Trophoblast cell (in vitro differentiated cells and primary cell): ENCODE measurements around the gene HTR6.

Experiments
- DNase-seq, 2 donors: peaks; one replicate each; pipeline ENCODE4 v3.0.0-alpha.2; 2016
- H2AFZ ChIP-seq: 2 replicates; pipeline ENCODE4 v1.6.1; 2013; ENCODE audit warnings: low read length, moderate library complexity, mild to moderate bottlenecking; ENCODE audit not compliant: insufficient read depth, poor library complexity
- H2AK5ac ChIP-seq: 2 replicates; pipeline ENCODE4 v1.6.1; 2013; ENCODE audit warnings: mild to moderate bottlenecking, low read length
- H2BK120ac ChIP-seq: 2 replicates; pipeline ENCODE4 v1.6.1; 2013; ENCODE audit warnings: low read length, mild to moderate bottlenecking, moderate library complexity; ENCODE audit not compliant: insufficient read depth, poor library complexity
- H2BK12ac ChIP-seq: 2 replicates; pipeline ENCODE4 v1.6.1; 2013; ENCODE audit warnings: mild to moderate bottlenecking, low read length, moderate library complexity
- H2BK5ac ChIP-seq: 2 replicates; pipeline ENCODE4 v1.6.1; 2013; ENCODE audit warnings: low read length, low read depth, moderate library complexity, mild to moderate bottlenecking; ENCODE audit not compliant: poor library complexity
- H3K14ac ChIP-seq: 2 replicates; pipeline ENCODE4 v1.6.1; 2013; ENCODE audit warnings: mild to moderate bottlenecking, low read length
- H3K18ac ChIP-seq: 2 replicates; pipeline ENCODE4 v1.6.1; 2013; ENCODE audit warnings: mild to moderate bottlenecking, low read length
- H3K23ac ChIP-seq: 2 replicates; pipeline ENCODE4 v1.6.1; 2013; ENCODE audit warnings: low read length
- H3K27ac ChIP-seq: 2 replicates; pipeline ENCODE4 v1.5.1; 2013; ENCODE audit warnings: low read depth, mild to moderate bottlenecking, inconsistent platforms, low read length, moderate library complexity
- H3K27me3 ChIP-seq: 2 replicates; pipeline ENCODE4 v1.6.1; 2013; ENCODE audit warnings: inconsistent platforms, mild to moderate bottlenecking, low read length, moderate library complexity; ENCODE audit not compliant: insufficient read depth
- H3K36me3 ChIP-seq, 2 experiments: 1 replicate in 1 of 2; 2 replicates in 1 of 2; pipeline ENCODE4 v1.6.1; 2013; ENCODE audit warnings: low read length in 2 of 2, mild to moderate bottlenecking in 2 of 2, moderate library complexity in 1 of 2; ENCODE audit not compliant: insufficient read depth in 2 of 2, control insufficient read depth in 1 of 2
- H3K4ac ChIP-seq: 2 replicates; pipeline ENCODE4 v1.6.1; 2013; ENCODE audit warnings: low read depth, mild to moderate bottlenecking, low read length, moderate library complexity
- H3K4me1 ChIP-seq, 2 experiments: 1 replicate in 1 of 2; 2 replicates in 1 of 2; pipeline ENCODE4 v1.6.1; 2013; ENCODE audit warnings: low read length in 2 of 2, mild to moderate bottlenecking in 2 of 2, moderate library complexity in 1 of 2; ENCODE audit not compliant: insufficient read depth in 2 of 2, control insufficient read depth in 1 of 2
- H3K4me2 ChIP-seq: 2 replicates; pipeline ENCODE4 v1.6.1; 2013; ENCODE audit warnings: inconsistent platforms, mild to moderate bottlenecking, low read length, moderate library complexity
- H3K4me3 ChIP-seq: 2 replicates; pipeline ENCODE4 v1.5.1; 2013; ENCODE audit warnings: mild to moderate bottlenecking, low read depth, low read length, inconsistent platforms
- H3K79me1 ChIP-seq: one replicate; pipeline ENCODE4 v1.6.1; 2013; ENCODE audit warnings: low read length
- H3K79me2 ChIP-seq: 2 replicates; pipeline ENCODE4 v1.6.1; 2013; ENCODE audit warnings: low read length, mild to moderate bottlenecking; ENCODE audit not compliant: control insufficient read depth, insufficient read depth, poor library complexity
- H3K9ac ChIP-seq: 2 replicates; pipeline ENCODE4 v1.6.1; 2013; ENCODE audit warnings: mild to moderate bottlenecking, low read length
- H3K9me3 ChIP-seq: 2 replicates; pipeline ENCODE4 v1.6.1; 2013; ENCODE audit warnings: low read depth, mild to moderate bottlenecking, control low read depth, inconsistent platforms, low read length; ENCODE audit not compliant: insufficient read depth
- H4K12ac ChIP-seq: 2 replicates; pipeline ENCODE4 v1.6.1; 2013; ENCODE audit warnings: low read depth, mild to moderate bottlenecking, low read length, moderate library complexity
- H4K8ac ChIP-seq: 2 replicates; pipeline ENCODE4 v1.6.1; 2013; ENCODE audit warnings: low read depth, mild to moderate bottlenecking, low read length, moderate library complexity
- H4K91ac ChIP-seq: one replicate; pipeline ENCODE4 v1.6.1; 2013; ENCODE audit warnings: low read depth, mild to moderate bottlenecking, low read length, moderate library complexity
- WGBS: extraction: QIAGEN DNeasy Blood & Tissue Kit; methylation state at CpG from one replicate; pipeline ENCODE4 v1.1.7; 2013; ENCODE audit warnings: missing lambda C conversion rate; ENCODE audit not compliant: insufficient read length, insufficient coverage; ENCODE audit errors: extremely low coverage; 5-methylcytosine and 5-hydroxymethylcytosine counted together

HTR6 gene

GRCh38 chr1:19717467-19717866 lies 52.8 kb downstream of the HTR6 start:
- no CpG with 5 or more reads among the region's 6 CpGs for WGBS

GRCh38 chr1:19720174-19720573 lies 55.5 kb downstream of the HTR6 start:
- Histone ChIP-seq H4K12ac (no peak overlapping the region), H4K91ac (no peak overlapping the region), H4K8ac (no peak overlapping the region), H3K4me2 (no peak overlapping the region), H2BK5ac (no peak overlapping the region), H2AK5ac (no peak overlapping the region), H2BK12ac (no peak overlapping the region), H2AFZ (no peak overlapping the region), H3K79me1 (no peaks in the 10 kb centered on the region), H3K27ac (no peak overlapping the region), H3K79me2 (no peaks in the 10 kb centered on the region), H3K4ac (no peak overlapping the region), H3K4me3 (no peak overlapping the region), H3K4me1 (peaks cover 7 to 12% of the 10 kb centered on the region in 2 experiments), H3K23ac (no peak overlapping the region), H3K18ac (no peak overlapping the region), H3K9ac (no peak overlapping the region), H3K27me3 (no peaks in the 10 kb centered on the region), H3K14ac (no peak overlapping the region), H2BK120ac (no peak overlapping the region), H3K36me3 (no peaks in the 10 kb centered on the region), H3K9me3 (no peaks in the 10 kb centered on the region)
- no CpG with 5 or more reads among the region's 4 CpGs for WGBS
- no peak for DNase-seq

More at GRCh38 chr1:19717467-19717866, 52.8 kb downstream of the HTR6 start:
- Histone ChIP-seq H2AFZ (no peak overlapping the region), H3K18ac (no peak overlapping the region), H2AK5ac (no peak overlapping the region), H3K4ac (no peak overlapping the region), H2BK5ac (no peak overlapping the region), H4K8ac (no peak overlapping the region), H3K14ac (no peak overlapping the region), H3K27me3 (no peaks in the 10 kb centered on the region), H3K27ac (no peak overlapping the region), H3K23ac (no peak overlapping the region), H3K79me2 (no peaks in the 10 kb centered on the region), H2BK12ac (no peak overlapping the region), H3K4me2 (no peak overlapping the region), H3K4me1 (no peaks in the 10 kb centered on the region), H3K79me1 (no peaks in the 10 kb centered on the region), H4K12ac (no peak overlapping the region), H4K91ac (no peak overlapping the region), H3K9ac (no peak overlapping the region), H2BK120ac (no peak overlapping the region), H3K36me3 (no peaks in the 10 kb centered on the region), H3K9me3 (no peaks in the 10 kb centered on the region), H3K4me3 (no peak overlapping the region)
- DNase-seq = no peak

GRCh38 chr1:19720973-19721372 lies 56.3 kb downstream of the HTR6 start:
- no peak overlapping the region for H2BK5ac ChIP-seq
- H3K27ac ChIP-seq = no peak overlapping the region
- no peak overlapping the region for H3K4me3 ChIP-seq
- no peak overlapping the region for H3K14ac ChIP-seq
- no CpG with 5 or more reads among the region's 4 CpGs for WGBS
- no peak overlapping the region for H4K91ac ChIP-seq
- H2BK120ac ChIP-seq = no peak overlapping the region
- H2BK12ac ChIP-seq = no peak overlapping the region
- no peak overlapping the region for H3K18ac ChIP-seq
- no peaks in the 10 kb centered on the region for H3K79me2 ChIP-seq
- H3K9me3 ChIP-seq = peaks cover 2% of the 10 kb centered on the region
- no peak overlapping the region for H3K9ac ChIP-seq
- H3K4me2 ChIP-seq = no peak overlapping the region
- no peak overlapping the region for H3K23ac ChIP-seq
- no peak overlapping the region for H4K12ac ChIP-seq
- H3K79me1 ChIP-seq = no peaks in the 10 kb centered on the region
- no peak for DNase-seq
- no peak overlapping the region for H2AFZ ChIP-seq
- H3K4ac ChIP-seq = no peak overlapping the region
- H3K27me3 ChIP-seq = no peaks in the 10 kb centered on the region
- H2AK5ac ChIP-seq = no peak overlapping the region
- H4K8ac ChIP-seq = no peak overlapping the region
- peaks cover 7 to 12% of the 10 kb centered on the region in 2 experiments for H3K4me1 ChIP-seq
- no peaks in the 10 kb centered on the region for H3K36me3 ChIP-seq

- no peak overlapping the region for H2BK12ac ChIP-seq
- H3K36me3 ChIP-seq = no peaks in the 10 kb centered on the region
- no peak overlapping the region for H3K4me2 ChIP-seq
- no peak overlapping the region for H3K4ac ChIP-seq
- no peaks in the 10 kb centered on the region for H3K79me2 ChIP-seq
- no peak overlapping the region for H2BK5ac ChIP-seq
- H2BK120ac ChIP-seq = no peak overlapping the region
- DNase-seq = peak in 1 of 2 donors; percentile 5
- no peak overlapping the region for H4K91ac ChIP-seq
- H3K27ac ChIP-seq = no peak overlapping the region
- no peak overlapping the region for H3K9ac ChIP-seq
- no peak overlapping the region for H3K4me3 ChIP-seq
- H3K23ac ChIP-seq = no peak overlapping the region
- no peak overlapping the region for H3K18ac ChIP-seq
- H3K27me3 ChIP-seq = no peaks in the 10 kb centered on the region
- peaks cover 2% of the 10 kb centered on the region for H3K9me3 ChIP-seq
- WGBS = no CpG with 5 or more reads among the region's 4 CpGs
- no peaks in the 10 kb centered on the region for H3K79me1 ChIP-seq
- peaks cover 7 to 12% of the 10 kb centered on the region in 2 experiments for H3K4me1 ChIP-seq
- no peak overlapping the region for H4K8ac ChIP-seq
- no peak overlapping the region for H2AK5ac ChIP-seq
- no peak overlapping the region for H3K14ac ChIP-seq
- no peak overlapping the region for H4K12ac ChIP-seq
- no peak overlapping the region for H2AFZ ChIP-seq
Measured at GRCh38 chr1:19723874-19724273, 59.2 kb downstream of the HTR6 start.
